HCT116 (cell line): ENCODE results near the gene RNU1-1.

Source experiments
- CBX3 ChIP-seq: IDR thresholded peaks from 2 replicates; pipeline ENCODE4 v1.6.1; 2012; ENCODE audit warnings: low read depth
- EZH2 ChIP-seq: fragments of 200-600 bp; sonication (generic); IDR thresholded peaks from 2 replicates; pipeline ENCODE4 v1.6.1; 2017; ENCODE audit warnings: antibody characterized with exemption, mixed run types
- EZH2phosphoT487 ChIP-seq: fragments of 200-600 bp; IDR thresholded peaks from 2 replicates; pipeline ENCODE4 v1.6.1; 2018; ENCODE audit warnings: antibody characterized with exemption, borderline replicate concordance
- JUND ChIP-seq: IDR thresholded peaks from 2 replicates; pipeline ENCODE4 v1.6.1; 2012
- POLR2A ChIP-seq: IDR thresholded peaks from 2 replicates; pipeline ENCODE4 v1.7.0; 2011; ENCODE audit warnings: borderline replicate concordance; ENCODE audit not compliant: insufficient read depth, insufficient read length; ENCODE audit errors: extremely low read depth
- POLR2AphosphoS5 ChIP-seq: IDR thresholded peaks from 2 replicates; pipeline ENCODE4 v1.6.1; 2011; ENCODE audit warnings: mild to moderate bottlenecking, low read depth, low read length, moderate library complexity
- RAD21 ChIP-seq: IDR thresholded peaks from 2 replicates; pipeline ENCODE4 v1.6.1; 2012; ENCODE audit warnings: low read depth, mild to moderate bottlenecking
- TCF7L2 ChIP-seq: IDR thresholded peaks from 2 replicates; pipeline ENCODE4 v1.7.0; 2011; ENCODE audit warnings: borderline replicate concordance, inconsistent platforms; ENCODE audit not compliant: insufficient read depth, insufficient read length; ENCODE audit errors: extremely low read depth
- YY1 ChIP-seq: IDR thresholded peaks from 2 replicates; pipeline ENCODE4 v1.6.1; 2011; ENCODE audit warnings: low read length, low read depth, moderate library complexity, mild to moderate bottlenecking; ENCODE audit not compliant: insufficient replicate concordance; ENCODE audit errors: extremely low read depth
- ZFX ChIP-seq: fragments of 450-650 bp; IDR thresholded peaks from 2 replicates; pipeline ENCODE4 v1.6.1; 2017
- TF ChIP-seq, protein P1 (sequence below), 3 experiments: fragments of 200-600 bp in 1 of 3; sonication (generic) in 1 of 3; IDR thresholded peaks in 2 of 3; conservative IDR thresholded peaks in 1 of 3; 2 replicates each; pipeline ENCODE4 v1.5.1; 2012 to 2017; ENCODE audit warnings: low read depth in 2 of 3, low read length in 2 of 3, antibody characterized with exemption in 1 of 3, borderline replicate concordance in 1 of 3, control low read depth in 1 of 3, mild to moderate bottlenecking in 1 of 3, mixed read lengths in 1 of 3, mixed run types in 1 of 3, moderate library complexity in 1 of 3; ENCODE audit not compliant: insufficient read depth in 1 of 3
- TF ChIP-seq, protein P2 (sequence below): IDR thresholded peaks from 2 replicates; pipeline ENCODE4 v1.6.1; 2011; ENCODE audit warnings: mild to moderate bottlenecking, low read length, moderate library complexity; ENCODE audit not compliant: insufficient replicate concordance; ENCODE audit errors: extremely low read depth

DNA sequence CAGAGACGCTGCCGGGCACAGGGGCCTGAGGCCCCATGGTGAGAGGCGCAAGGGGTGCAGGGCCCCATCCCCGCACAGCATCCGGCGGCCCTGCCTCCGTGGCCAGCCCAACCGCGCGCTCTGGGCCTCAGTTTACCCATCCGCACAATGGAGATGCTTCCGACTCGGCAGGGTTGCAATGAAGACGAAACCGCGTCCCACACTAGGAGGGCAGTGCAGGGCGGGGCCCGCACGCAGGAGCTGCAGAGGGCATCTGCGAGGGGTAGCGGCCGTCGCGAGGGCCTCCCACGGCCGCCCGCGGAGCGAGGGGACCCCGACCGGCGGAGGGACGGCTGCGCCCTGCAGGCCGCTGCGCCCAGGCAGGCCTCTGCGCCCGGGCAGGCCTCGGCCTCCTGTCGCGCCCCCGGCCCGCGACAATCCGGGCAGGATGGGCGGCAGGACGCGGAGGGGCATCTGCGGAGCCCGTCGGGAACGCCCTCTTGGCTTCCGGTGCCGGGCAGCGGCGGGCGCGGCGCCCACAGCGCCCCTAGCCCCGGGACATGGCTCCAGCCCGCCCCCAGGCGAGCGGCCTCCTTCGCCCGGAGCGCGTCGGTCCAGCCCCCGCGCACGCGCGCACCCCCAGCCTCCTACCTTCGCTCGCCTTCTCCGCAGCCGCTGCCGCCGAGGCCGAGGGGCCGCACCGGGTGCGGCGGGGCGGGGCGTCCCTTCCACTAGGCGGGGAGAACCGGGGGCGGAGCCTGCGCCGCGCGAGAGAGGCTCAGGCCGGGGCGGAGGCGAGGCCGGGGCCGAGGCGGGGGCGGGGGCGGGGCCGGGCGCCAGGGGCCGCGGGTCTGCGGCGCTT lies 15.3 kb downstream of the RNU1-1 start:
- TF ChIP-seq POLR2AphosphoS5 = peak; percentile 80
- TF ChIP-seq POLR2A = no peak
- TF ChIP-seq, protein P1, sequence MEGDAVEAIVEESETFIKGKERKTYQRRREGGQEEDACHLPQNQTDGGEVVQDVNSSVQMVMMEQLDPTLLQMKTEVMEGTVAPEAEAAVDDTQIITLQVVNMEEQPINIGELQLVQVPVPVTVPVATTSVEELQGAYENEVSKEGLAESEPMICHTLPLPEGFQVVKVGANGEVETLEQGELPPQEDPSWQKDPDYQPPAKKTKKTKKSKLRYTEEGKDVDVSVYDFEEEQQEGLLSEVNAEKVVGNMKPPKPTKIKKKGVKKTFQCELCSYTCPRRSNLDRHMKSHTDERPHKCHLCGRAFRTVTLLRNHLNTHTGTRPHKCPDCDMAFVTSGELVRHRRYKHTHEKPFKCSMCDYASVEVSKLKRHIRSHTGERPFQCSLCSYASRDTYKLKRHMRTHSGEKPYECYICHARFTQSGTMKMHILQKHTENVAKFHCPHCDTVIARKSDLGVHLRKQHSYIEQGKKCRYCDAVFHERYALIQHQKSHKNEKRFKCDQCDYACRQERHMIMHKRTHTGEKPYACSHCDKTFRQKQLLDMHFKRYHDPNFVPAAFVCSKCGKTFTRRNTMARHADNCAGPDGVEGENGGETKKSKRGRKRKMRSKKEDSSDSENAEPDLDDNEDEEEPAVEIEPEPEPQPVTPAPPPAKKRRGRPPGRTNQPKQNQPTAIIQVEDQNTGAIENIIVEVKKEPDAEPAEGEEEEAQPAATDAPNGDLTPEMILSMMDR (IDR thresholded peaks at IDR 0.05 in 2 of 3, conservative IDR thresholded peaks at IDR 0.05 in 1 of 3; ENCODE audit: borderline replicate concordance in 1 of 3, insufficient read depth in 1 of 3, low read depth in 2 of 3, low read length in 2 of 3) = no peak
- TF ChIP-seq, protein P2, sequence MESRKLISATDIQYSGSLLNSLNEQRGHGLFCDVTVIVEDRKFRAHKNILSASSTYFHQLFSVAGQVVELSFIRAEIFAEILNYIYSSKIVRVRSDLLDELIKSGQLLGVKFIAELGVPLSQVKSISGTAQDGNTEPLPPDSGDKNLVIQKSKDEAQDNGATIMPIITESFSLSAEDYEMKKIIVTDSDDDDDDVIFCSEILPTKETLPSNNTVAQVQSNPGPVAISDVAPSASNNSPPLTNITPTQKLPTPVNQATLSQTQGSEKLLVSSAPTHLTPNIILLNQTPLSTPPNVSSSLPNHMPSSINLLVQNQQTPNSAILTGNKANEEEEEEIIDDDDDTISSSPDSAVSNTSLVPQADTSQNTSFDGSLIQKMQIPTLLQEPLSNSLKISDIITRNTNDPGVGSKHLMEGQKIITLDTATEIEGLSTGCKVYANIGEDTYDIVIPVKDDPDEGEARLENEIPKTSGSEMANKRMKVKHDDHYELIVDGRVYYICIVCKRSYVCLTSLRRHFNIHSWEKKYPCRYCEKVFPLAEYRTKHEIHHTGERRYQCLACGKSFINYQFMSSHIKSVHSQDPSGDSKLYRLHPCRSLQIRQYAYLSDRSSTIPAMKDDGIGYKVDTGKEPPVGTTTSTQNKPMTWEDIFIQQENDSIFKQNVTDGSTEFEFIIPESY = peak; percentile 6
- TF ChIP-seq JUND = no peak
- peak; percentile 8 for TF ChIP-seq YY1
- TF ChIP-seq ZFX = peak; percentile 95
- no peak for TF ChIP-seq RAD21
- no peak for TF ChIP-seq EZH2phosphoT487
- TF ChIP-seq EZH2 = no peak
- TF ChIP-seq TCF7L2 = no peak
- TF ChIP-seq CBX3 = no peak
